ENCODE results near the gene A4GALT. TPM values are rescaled to one million over a fixed set of nuclear protein-coding genes. Genes with fewer than 3 reads are reported as not detected.

Gene A4GALT
- total and polyA plus RNA-seq, 10 of the 15 experiments (the other 5 are each of a cell fraction or from before 2014, with no cell fraction given) = 0.04 to 3.9 (median 2.3) TPM; not detected in 1

DNA sequence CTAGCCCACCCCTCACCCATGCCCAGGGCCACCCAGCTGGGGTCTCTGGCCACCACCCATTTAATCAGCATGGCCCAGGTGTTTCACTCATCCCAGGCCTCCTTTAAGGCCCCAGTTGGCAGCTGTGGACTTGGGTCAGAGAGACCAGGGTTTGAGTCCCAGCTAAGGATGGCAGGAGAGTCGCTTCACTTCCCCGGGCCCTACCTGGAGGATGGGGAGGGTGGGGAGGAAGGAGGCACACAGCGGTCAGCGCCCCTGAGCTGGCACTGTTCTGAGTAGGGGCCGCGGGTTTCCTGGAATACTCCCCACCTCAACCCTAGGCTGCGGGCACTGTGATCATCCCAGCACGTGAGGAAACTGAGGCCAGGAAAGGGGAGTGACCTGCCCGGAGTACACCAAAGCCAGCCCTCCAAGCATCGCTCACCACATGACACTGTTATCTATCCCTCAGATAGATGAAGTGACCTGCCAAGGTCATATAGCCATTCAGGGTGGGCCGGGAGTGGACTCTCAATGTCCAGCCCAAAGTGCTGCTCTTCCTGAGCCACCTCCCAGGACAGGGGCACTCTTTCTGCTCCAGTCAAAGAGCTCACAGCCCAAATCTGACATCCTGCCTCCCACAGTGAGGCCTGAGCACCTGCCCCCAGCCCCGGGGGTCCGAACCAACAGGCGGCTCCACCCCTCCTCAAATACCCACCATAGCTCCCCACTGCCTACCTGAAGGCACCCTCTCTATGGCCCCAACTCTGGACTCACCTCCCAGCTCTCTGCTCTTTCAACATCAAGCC, 76.8 kb downstream of the A4GALT start (continued):
- no peak for TF ChIP-seq RBBP5 (conservative IDR thresholded peaks at IDR 0.05)
- TF ChIP-seq, protein P1, sequence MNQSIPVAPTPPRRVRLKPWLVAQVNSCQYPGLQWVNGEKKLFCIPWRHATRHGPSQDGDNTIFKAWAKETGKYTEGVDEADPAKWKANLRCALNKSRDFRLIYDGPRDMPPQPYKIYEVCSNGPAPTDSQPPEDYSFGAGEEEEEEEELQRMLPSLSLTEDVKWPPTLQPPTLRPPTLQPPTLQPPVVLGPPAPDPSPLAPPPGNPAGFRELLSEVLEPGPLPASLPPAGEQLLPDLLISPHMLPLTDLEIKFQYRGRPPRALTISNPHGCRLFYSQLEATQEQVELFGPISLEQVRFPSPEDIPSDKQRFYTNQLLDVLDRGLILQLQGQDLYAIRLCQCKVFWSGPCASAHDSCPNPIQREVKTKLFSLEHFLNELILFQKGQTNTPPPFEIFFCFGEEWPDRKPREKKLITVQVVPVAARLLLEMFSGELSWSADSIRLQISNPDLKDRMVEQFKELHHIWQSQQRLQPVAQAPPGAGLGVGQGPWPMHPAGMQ (IDR thresholded peaks at IDR 0.05; ENCODE audit: borderline replicate concordance) = no peak
- TF ChIP-seq NR2C1 (IDR thresholded peaks at IDR 0.05) = no peak
- no peak for TF ChIP-seq STAT1 (conservative IDR thresholded peaks at IDR 0.05)

DNA sequence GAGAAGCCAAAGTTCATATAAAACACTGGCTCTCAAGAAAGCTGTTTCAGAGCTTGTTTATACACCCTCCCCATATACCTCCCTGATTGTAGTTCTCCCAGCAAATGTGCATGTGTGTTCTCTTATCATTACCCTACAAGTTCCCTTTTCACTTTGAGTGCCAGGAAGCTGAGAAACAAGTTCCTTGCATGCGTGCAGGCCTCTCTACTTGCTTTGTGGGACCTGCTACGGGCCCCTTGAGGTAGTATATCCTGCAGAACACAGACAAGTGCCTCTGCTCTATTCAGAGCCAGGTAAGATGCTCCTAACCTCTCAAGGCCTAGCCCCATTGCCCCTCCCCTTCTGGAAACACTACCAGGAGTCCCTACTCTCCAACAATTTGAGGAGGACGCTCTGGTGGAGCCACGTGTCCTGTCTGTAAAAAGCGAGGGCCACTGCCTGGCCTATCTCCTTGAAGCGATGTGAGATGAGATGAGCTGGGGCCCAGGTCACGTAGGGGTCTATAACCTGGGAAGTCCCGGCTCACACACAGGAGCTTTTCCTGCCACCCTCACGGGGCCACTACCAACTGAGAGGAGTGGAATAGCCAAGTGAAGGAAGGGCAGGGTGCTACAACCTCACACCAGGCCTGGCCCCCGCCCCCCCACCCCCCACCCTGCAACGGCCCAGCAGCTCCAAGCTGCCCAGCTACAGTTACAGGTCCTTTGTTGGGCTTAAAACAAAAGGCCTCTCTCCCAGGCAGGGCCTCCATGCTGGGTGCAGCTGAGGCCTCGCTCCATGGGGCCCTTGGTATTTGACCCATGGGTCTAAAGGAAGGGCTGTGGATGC, 77.7 kb downstream of the A4GALT start:
- peaks cover 57% of the 10 kb centered on the region for H3K79me2 ChIP-seq (ENCODE audit: control insufficient read depth, insufficient read depth, low read length)
- TF ChIP-seq RAD51 (IDR thresholded peaks at IDR 0.05) (peak; percentile 43; the same call in 1 of the 2 replicates), YY1 (IDR thresholded peaks at IDR 0.05; ENCODE audit: low read depth, low read length) (no peak), NR2C1 (IDR thresholded peaks at IDR 0.05) (no peak), CHD1 (IDR thresholded peaks at IDR 0.05; ENCODE audit: low read depth, low read length) (no peak), IKZF1 (conservative IDR thresholded peaks at IDR 0.05) (peak; percentile 30; the same call in 1 of the 2 replicates), YBX1 (IDR thresholded peaks at IDR 0.05) (no peak), CTCF (IDR thresholded peaks at IDR 0.05 in 2 of 3, conservative IDR thresholded peaks at IDR 0.05 in 1 of 3; ENCODE audit: control insufficient read depth in 2 of 3, extremely low read depth in 1 of 3, insufficient read depth in 1 of 3, low read depth in 3 of 3, low read length in 3 of 3) (no peak), CHD4 (IDR thresholded peaks at IDR 0.05) (no peak), BRCA1 (IDR thresholded peaks at IDR 0.05; ENCODE audit: low read depth, low read length) (no peak)
- TF ChIP-seq, protein P2, sequence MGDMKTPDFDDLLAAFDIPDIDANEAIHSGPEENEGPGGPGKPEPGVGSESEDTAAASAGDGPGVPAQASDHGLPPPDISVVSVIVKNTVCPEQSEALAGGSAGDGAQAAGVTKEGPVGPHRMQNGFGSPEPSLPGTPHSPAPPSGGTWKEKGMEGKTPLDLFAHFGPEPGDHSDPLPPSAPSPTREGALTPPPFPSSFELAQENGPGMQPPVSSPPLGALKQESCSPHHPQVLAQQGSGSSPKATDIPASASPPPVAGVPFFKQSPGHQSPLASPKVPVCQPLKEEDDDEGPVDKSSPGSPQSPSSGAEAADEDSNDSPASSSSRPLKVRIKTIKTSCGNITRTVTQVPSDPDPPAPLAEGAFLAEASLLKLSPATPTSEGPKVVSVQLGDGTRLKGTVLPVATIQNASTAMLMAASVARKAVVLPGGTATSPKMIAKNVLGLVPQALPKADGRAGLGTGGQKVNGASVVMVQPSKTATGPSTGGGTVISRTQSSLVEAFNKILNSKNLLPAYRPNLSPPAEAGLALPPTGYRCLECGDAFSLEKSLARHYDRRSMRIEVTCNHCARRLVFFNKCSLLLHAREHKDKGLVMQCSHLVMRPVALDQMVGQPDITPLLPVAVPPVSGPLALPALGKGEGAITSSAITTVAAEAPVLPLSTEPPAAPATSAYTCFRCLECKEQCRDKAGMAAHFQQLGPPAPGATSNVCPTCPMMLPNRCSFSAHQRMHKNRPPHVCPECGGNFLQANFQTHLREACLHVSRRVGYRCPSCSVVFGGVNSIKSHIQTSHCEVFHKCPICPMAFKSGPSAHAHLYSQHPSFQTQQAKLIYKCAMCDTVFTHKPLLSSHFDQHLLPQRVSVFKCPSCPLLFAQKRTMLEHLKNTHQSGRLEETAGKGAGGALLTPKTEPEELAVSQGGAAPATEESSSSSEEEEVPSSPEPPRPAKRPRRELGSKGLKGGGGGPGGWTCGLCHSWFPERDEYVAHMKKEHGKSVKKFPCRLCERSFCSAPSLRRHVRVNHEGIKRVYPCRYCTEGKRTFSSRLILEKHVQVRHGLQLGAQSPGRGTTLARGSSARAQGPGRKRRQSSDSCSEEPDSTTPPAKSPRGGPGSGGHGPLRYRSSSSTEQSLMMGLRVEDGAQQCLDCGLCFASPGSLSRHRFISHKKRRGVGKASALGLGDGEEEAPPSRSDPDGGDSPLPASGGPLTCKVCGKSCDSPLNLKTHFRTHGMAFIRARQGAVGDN (IDR thresholded peaks at IDR 0.05) = peak; percentile 85

More for the DNA sequence above, 77.7 kb downstream of the A4GALT start:
- H3K27me3 ChIP-seq (replicated peaks in 1 of 2; ENCODE audit: control insufficient read depth in 2 of 2, insufficient read depth in 2 of 2, low read length in 1 of 2) = no peaks in the 10 kb centered on the region
- intact Hi-C loops (cut with micrococcal nuclease; ENCODE audit: unreplicated experiment) (no loop called here), in situ Hi-C loops (cut with MboI) (no loop called here)
- H2AFZ ChIP-seq (ENCODE audit: control insufficient read depth, low read depth, low read length) = no peak overlapping the region
- FAIRE-seq (peak; percentile 59), DNase-seq (ENCODE audit: low read depth, low spot score) (no peak), ATAC-seq (peak; percentile 58)
- RAD21 ChIA-PET (ENCODE audit: unreplicated experiment) = interaction anchor here (0.7 to 3.7 kb wide), 7 partner anchors 13 to 211 kb away, joined by 3 to 19 read pairs (median 5); partner anchors contain the start of gene POLDIP3
- POLR2A ChIA-PET = interaction anchor here (0.5 to 2.1 kb wide), 8 partner anchors 9 to 116 kb away, joined by 3 to 6 read pairs (median 3); no protein-coding TSS in a partner anchor
- CTCF ChIA-PET = interaction anchor here (0.9 to 3.4 kb wide), 11 partner anchors 8 to 391 kb away, joined by 3 to 17 read pairs (median 4); no protein-coding TSS in a partner anchor
- H4K20me1 ChIP-seq (ENCODE audit: control insufficient read depth, insufficient read depth) = no peaks in the 10 kb centered on the region
- H3K9ac ChIP-seq (ENCODE audit: control insufficient read depth, insufficient read depth, low read length) = peak overlapping the region; percentile 78
- peak overlapping the region; percentile 84 for H3K27ac ChIP-seq (ENCODE audit: control insufficient read depth, insufficient read depth)
- H3K36me3 ChIP-seq (ENCODE audit: control insufficient read depth in 2 of 2, insufficient read depth in 2 of 2, low read length in 1 of 2) = no peaks in the 10 kb centered on the region
- H3K4me3 ChIP-seq = peak overlapping the region; percentile 50
- no peaks in the 10 kb centered on the region for H3K9me3 ChIP-seq (replicated peaks; ENCODE audit: control insufficient read depth, insufficient read depth, low read length)
- 17% methylated on average over 12 of the region's 12 CpGs for WGBS (ENCODE audit: insufficient coverage, insufficient replicate concordance, low lambda C conversion rate, missing lambda C conversion rate)
- no TSS peak for BruUV-seq (replicated peaks)
- peak overlapping the region; percentile 65 for H3K4me2 ChIP-seq (ENCODE audit: control insufficient read depth, insufficient read depth)
- peaks cover 37% of the 10 kb centered on the region for H3K4me1 ChIP-seq (ENCODE audit: control insufficient read depth, insufficient read depth, low read length)
- SMC1A ChIA-PET (ENCODE audit: uncharacterized antibody, unreplicated experiment) = interaction anchor here (1.0 to 2.6 kb wide), 7 partner anchors 10 to 201 kb away, joined by 3 to 18 read pairs (median 4); no protein-coding TSS in a partner anchor
